ENCODE measurements around the gene RAD21L1.

Gene RAD21L1

GRCh38 chr20:1188347-1188746 lies 37.5 kb upstream of the RAD21L1 start:
- no peak overlapping the region for H3K27ac ChIP-seq

GRCh38 chr20:1189827-1190226 lies 36.0 kb upstream of the RAD21L1 start:
- TF ChIP-seq CTCF (IDR thresholded peaks at IDR 0.05): no peak
- no peak overlapping the region for H3K27ac ChIP-seq

More at GRCh38 chr20:1188347-1188746, 37.5 kb upstream of the RAD21L1 start:
- TF ChIP-seq CTCF (IDR thresholded peaks at IDR 0.05): no peak
- no peak overlapping the region for H3K4me3 ChIP-seq
- no peak for DNase-seq (ENCODE audit: low spot score)

GRCh38 chr20:1190847-1191246 lies 35.0 kb upstream of the RAD21L1 start:
- DNase-seq (ENCODE audit: low spot score): no peak
- TF ChIP-seq CTCF (IDR thresholded peaks at IDR 0.05): no peak
- no peak overlapping the region for H3K4me3 ChIP-seq
- H3K27ac ChIP-seq: no peak overlapping the region

More at GRCh38 chr20:1189827-1190226, 36.0 kb upstream of the RAD21L1 start:
- no peak for DNase-seq (ENCODE audit: low spot score)
- H3K4me3 ChIP-seq: no peak overlapping the region

GRCh38 chr20:1191299-1191698 lies 34.5 kb upstream of the RAD21L1 start:
- Histone ChIP-seq H3K4me3 (no peak overlapping the region), H3K27ac (no peak overlapping the region)
- no peak for DNase-seq (ENCODE audit: low spot score)
- TF ChIP-seq CTCF (IDR thresholded peaks at IDR 0.05): no peak

GRCh38 chr20:1195226-1195625 lies 30.6 kb upstream of the RAD21L1 start:
- DNase-seq (ENCODE audit: low spot score): no peak
- no peak overlapping the region for H3K4me3 ChIP-seq
- H3K27ac ChIP-seq: no peak overlapping the region
- TF ChIP-seq CTCF (IDR thresholded peaks at IDR 0.05): no peak

- no peak for DNase-seq (ENCODE audit: low spot score)
These were observed 29.2 kb upstream of the RAD21L1 start for GRCh38 chr20:1196634-1197033.

More at GRCh38 chr20:1196634-1197033, 29.2 kb upstream of the RAD21L1 start:
- no peak overlapping the region for H3K4me3 ChIP-seq
- no peak for TF ChIP-seq CTCF (IDR thresholded peaks at IDR 0.05)
- no peak overlapping the region for H3K27ac ChIP-seq

Data from coronary artery (tissue), 2 donors.